ENCODE data around the gene FXN. TPM values are rescaled to one million over a fixed set of nuclear protein-coding genes. Genes with fewer than 3 reads are reported as not detected.

The FXN gene
- total and polyA plus RNA-seq, 12 donors = 10.3 to 38.7 (median 22.0) TPM

- Histone ChIP-seq H3K9me3 (replicated peaks in 1 of 3) (no peaks in the 10 kb centered on the region), H3K4me3 (no peak overlapping the region), H3K36me3 (replicated peaks in 1 of 2) (no peaks in the 10 kb centered on the region), H3K27me3 (no peaks in the 10 kb centered on the region), H3K4me1 (replicated peaks in 1 of 2) (peaks cover 0 to 10% of the 10 kb centered on the region in 2 donors), H3K27ac (no peak overlapping the region)
- TF ChIP-seq, protein P1, sequence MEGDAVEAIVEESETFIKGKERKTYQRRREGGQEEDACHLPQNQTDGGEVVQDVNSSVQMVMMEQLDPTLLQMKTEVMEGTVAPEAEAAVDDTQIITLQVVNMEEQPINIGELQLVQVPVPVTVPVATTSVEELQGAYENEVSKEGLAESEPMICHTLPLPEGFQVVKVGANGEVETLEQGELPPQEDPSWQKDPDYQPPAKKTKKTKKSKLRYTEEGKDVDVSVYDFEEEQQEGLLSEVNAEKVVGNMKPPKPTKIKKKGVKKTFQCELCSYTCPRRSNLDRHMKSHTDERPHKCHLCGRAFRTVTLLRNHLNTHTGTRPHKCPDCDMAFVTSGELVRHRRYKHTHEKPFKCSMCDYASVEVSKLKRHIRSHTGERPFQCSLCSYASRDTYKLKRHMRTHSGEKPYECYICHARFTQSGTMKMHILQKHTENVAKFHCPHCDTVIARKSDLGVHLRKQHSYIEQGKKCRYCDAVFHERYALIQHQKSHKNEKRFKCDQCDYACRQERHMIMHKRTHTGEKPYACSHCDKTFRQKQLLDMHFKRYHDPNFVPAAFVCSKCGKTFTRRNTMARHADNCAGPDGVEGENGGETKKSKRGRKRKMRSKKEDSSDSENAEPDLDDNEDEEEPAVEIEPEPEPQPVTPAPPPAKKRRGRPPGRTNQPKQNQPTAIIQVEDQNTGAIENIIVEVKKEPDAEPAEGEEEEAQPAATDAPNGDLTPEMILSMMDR (IDR thresholded peaks at IDR 0.05) = no peak
- no peak for TF ChIP-seq POLR2A (IDR thresholded peaks at IDR 0.05)
- intact Hi-C loops (cut with DNase I) = no loop called here
- no peak for DNase-seq
- 94 to 96% (median 95%) methylated on average over 5 of the region's 5 CpGs for WGBS, 4 donors
Measured at GRCh38 chr9:69089082-69089481, 53.5 kb downstream of the FXN start.

- Histone ChIP-seq H3K27me3 (no peaks in the 10 kb centered on the region), H3K36me3 (replicated peaks in 1 of 2) (no peaks in the 10 kb centered on the region), H3K9me3 (replicated peaks in 1 of 3) (no peaks in the 10 kb centered on the region), H3K4me3 (no peak overlapping the region), H3K4me1 (replicated peaks in 1 of 2) (peaks cover 0 to 10% of the 10 kb centered on the region in 2 donors), H3K27ac (no peak overlapping the region)
- DNase-seq = no peak
- 82 to 87% (median 85%) methylated on average over 9 of the region's 9 CpGs for WGBS, 4 donors
- no peak for TF ChIP-seq POLR2A (IDR thresholded peaks at IDR 0.05)
- intact Hi-C loops (cut with DNase I) = no loop called here
Measured at GRCh38 chr9:69089491-69089890, 53.9 kb downstream of the FXN start.

- intact Hi-C loops (cut with DNase I) = no loop called here
- H3K36me3 ChIP-seq (replicated peaks in 1 of 2) = no peaks in the 10 kb centered on the region
- DNase-seq = no peak
- peaks cover 0 to 10% of the 10 kb centered on the region in 2 donors for H3K4me1 ChIP-seq (replicated peaks in 1 of 2)
- H3K27me3 ChIP-seq = no peaks in the 10 kb centered on the region
- no peak for TF ChIP-seq POLR2A (IDR thresholded peaks at IDR 0.05)
- TF ChIP-seq, protein P1 (IDR thresholded peaks at IDR 0.05) = no peak
- peak overlapping the region in 1 of 5 donors; percentile 57 for H3K27ac ChIP-seq
- H3K4me3 ChIP-seq = no peak overlapping the region
- H3K9me3 ChIP-seq (replicated peaks in 1 of 3) = no peaks in the 10 kb centered on the region
- 49 to 79% (median 61%) methylated on average over 4 of the region's 4 CpGs for WGBS, 4 donors
Measured at GRCh38 chr9:69090140-69090750, 54.7 kb downstream of the FXN start.

GRCh38 chr9:69090946-69091345, 55.4 kb downstream of the FXN start:
- Histone ChIP-seq H3K36me3 (replicated peaks in 1 of 2) (no peaks in the 10 kb centered on the region), H3K9me3 (replicated peaks in 1 of 3) (no peaks in the 10 kb centered on the region), H3K4me1 (replicated peaks in 1 of 2) (peaks cover 0 to 10% of the 10 kb centered on the region in 2 donors), H3K4me3 (no peak overlapping the region), H3K27me3 (no peaks in the 10 kb centered on the region), H3K27ac (no peak overlapping the region)
- TF ChIP-seq, protein P1 (IDR thresholded peaks at IDR 0.05) = no peak
- TF ChIP-seq POLR2A (IDR thresholded peaks at IDR 0.05) = no peak
- no peak for DNase-seq
- intact Hi-C loops (cut with DNase I) = no loop called here
- 80 to 92% (median 82%) methylated on average over 3 of the region's 3 CpGs for WGBS, 4 donors
